Adrenal gland (tissue), 12 donors: ENCODE measurements around the gene DNAJC11. TPM values are rescaled to one million over a fixed set of nuclear protein-coding genes. Genes with fewer than 3 reads are reported as not detected.
"Not testable (repeated sequence)": the region's sequence is repeated elsewhere in the genome, so short reads cannot be mapped to it uniquely, and the experiment has no call there.

Experiments
- DNase-seq, 7 donors: peaks; one replicate each; pipeline ENCODE4 v3.0.0-alpha.2; 2019 to 2020
- H3K27ac ChIP-seq, 5 donors: fragments of 200-600 bp; sonication (generic) in 4 of 5; 1 replicate in 3 of 5; 2 replicates in 2 of 5; pipeline versions ENCODE4 v1.5.1 to v1.8.0; 2016 to 2020; ENCODE audit warnings: mild to moderate bottlenecking in 1 of 5
- H3K27me3 ChIP-seq: fragments of 200-600 bp; 2 replicates; pipeline ENCODE4 v1.8.0; 2021
- H3K36me3 ChIP-seq, 2 donors: fragments of 200-600 bp; replicated peaks in 1 of 2; 1 replicate in 1 of 2; 2 replicates in 1 of 2; pipeline versions ENCODE4 v1.5.1 to v1.8.0; 2018 to 2022
- H3K4me1 ChIP-seq, 2 donors: fragments of 200-600 bp; replicated peaks in 1 of 2; 1 replicate in 1 of 2; 2 replicates in 1 of 2; pipeline versions ENCODE4 v1.5.1 to v1.8.0; 2018 to 2021
- H3K4me3 ChIP-seq, 4 donors: fragments of 200-600 bp; sonication (generic) in 3 of 4; one replicate each; pipeline ENCODE4 v1.5.1; 2016 to 2018
- H3K9me3 ChIP-seq, 3 donors: fragments of 200-600 bp; sonication (generic) in 1 of 3; replicated peaks in 1 of 3; 1 replicate in 2 of 3; 2 replicates in 1 of 3; pipeline versions ENCODE4 v1.5.1 to v1.8.0; 2016 to 2021
- POLR2A ChIP-seq, 2 donors: fragments of 450-650 bp; IDR thresholded peaks; one replicate each; pipeline ENCODE4 v1.6.1; 2017; ENCODE audit warnings: antibody characterized with exemption in 2 of 2, mild to moderate bottlenecking in 2 of 2, moderate library complexity in 1 of 2
- WGBS, 4 donors: extraction: QIAGEN DNeasy Blood & Tissue Kit in 2 of 4; methylation state at CpG; one replicate each; pipeline versions ENCODE4 v1.1.5 to v1.1.7; 2013 to 2017; 5-methylcytosine and 5-hydroxymethylcytosine counted together
- intact Hi-C, 2 donors: fragments of 100-400 bp; cut with DNase I; formaldehyde crosslinking; loops; one replicate each; pipeline versions ENCODE4 v1.14.1 to v1.15.0; 2022 to 2023
- polyA plus RNA-seq, 3 donors: library from polyadenylated mRNA; stranded (reverse); fragments of 200-250 nt in 2 of 3; fragments of 350-450 nt in 1 of 3; fragmentation: Illumina TruSeq in 1 of 3; extraction: RNeasy Lipid Tissue Mini Kit (QIAGEN cat#74804) in 1 of 3; gene quantifications; one replicate each; pipeline ENCODE4 v1.2.3, GENCODE V29; 2013 to 2014
- total RNA-seq, 9 donors: library from RNA; depleted of rRNA in 4 of 9; stranded (reverse); fragments of >200 nt in 4 of 9; fragments of 120-200 nt in 1 of 9; fragmentation: NEBNext Ultra II Directional in 1 of 9; extraction: Animal tissue kit (Norgen Biotek cat#: 25700) in 1 of 9; gene quantifications; one replicate each; pipeline versions ENCODE4 v1.1.0 to v1.2.4, GENCODE V29; 2013 to 2023
- TF ChIP-seq, protein P1 (sequence below), 6 experiments: fragments of 450-650 bp in 4 of 6; fragments of 200-600 bp in 2 of 6; sonication (generic) in 1 of 6; IDR thresholded peaks; 1 replicate in 5 of 6; 2 replicates in 1 of 6; pipeline versions ENCODE4 v1.5.1 to v1.8.0; 2016 to 2021; ENCODE audit warnings: antibody characterized with exemption in 6 of 6, mild to moderate bottlenecking in 2 of 6, moderate library complexity in 1 of 6
- donor health status: healthy with polysubstance abuse.
- donor health status: Bipolar disorder and iron deficiency.
- donor health status: DM: yes; HTN: yes; CAD: no.
- donor health status: DM: no; HTN: no; CAD: no.
- donor health status: DM: no; HTN: no; CAD: no.
- donor health status: DM: yes; HTN: yes; CAD: no.

DNAJC11 gene
- total and polyA plus RNA-seq, 12 donors: 29.2 to 125 (median 61.9) TPM

DNA sequence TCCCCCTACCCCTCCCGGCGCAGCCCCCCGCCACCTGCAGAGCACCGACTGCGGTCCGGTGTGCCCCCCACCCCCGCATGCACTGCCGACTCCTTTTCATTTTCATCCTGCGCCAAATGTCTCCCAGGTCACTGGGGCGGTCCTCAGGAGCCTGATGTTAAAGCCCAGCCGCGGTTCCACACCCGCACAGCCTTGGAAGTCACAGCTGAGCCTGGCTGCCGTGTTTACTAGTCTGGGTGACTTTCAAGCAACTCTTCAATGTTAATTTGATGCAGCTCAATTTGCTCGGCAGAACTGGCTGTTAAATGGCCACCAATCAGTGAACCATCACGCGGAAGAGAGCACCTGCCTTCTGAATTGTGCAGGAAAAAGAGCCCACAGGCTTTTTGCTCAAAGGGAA, 49.7 kb downstream of the DNAJC11 start:
- Histone ChIP-seq H3K4me3 (no peak overlapping the region), H3K27ac (no peak overlapping the region), H3K36me3 (peaks cover 0 to 32% of the 10 kb centered on the region in 2 donors), H3K9me3 (no peaks in the 10 kb centered on the region), H3K4me1 (no peaks in the 10 kb centered on the region), H3K27me3 (no peaks in the 10 kb centered on the region)
- intact Hi-C loops: no loop called here
- no peak for TF ChIP-seq POLR2A (IDR thresholded peaks at IDR 0.05)
- TF ChIP-seq, protein P1, sequence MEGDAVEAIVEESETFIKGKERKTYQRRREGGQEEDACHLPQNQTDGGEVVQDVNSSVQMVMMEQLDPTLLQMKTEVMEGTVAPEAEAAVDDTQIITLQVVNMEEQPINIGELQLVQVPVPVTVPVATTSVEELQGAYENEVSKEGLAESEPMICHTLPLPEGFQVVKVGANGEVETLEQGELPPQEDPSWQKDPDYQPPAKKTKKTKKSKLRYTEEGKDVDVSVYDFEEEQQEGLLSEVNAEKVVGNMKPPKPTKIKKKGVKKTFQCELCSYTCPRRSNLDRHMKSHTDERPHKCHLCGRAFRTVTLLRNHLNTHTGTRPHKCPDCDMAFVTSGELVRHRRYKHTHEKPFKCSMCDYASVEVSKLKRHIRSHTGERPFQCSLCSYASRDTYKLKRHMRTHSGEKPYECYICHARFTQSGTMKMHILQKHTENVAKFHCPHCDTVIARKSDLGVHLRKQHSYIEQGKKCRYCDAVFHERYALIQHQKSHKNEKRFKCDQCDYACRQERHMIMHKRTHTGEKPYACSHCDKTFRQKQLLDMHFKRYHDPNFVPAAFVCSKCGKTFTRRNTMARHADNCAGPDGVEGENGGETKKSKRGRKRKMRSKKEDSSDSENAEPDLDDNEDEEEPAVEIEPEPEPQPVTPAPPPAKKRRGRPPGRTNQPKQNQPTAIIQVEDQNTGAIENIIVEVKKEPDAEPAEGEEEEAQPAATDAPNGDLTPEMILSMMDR (IDR thresholded peaks at IDR 0.05): no peak
- WGBS, 4 donors: 77 to 91% (median 85%) methylated on average over 14 to 17 of the region's 17 CpGs
- no peak for DNase-seq

DNA sequence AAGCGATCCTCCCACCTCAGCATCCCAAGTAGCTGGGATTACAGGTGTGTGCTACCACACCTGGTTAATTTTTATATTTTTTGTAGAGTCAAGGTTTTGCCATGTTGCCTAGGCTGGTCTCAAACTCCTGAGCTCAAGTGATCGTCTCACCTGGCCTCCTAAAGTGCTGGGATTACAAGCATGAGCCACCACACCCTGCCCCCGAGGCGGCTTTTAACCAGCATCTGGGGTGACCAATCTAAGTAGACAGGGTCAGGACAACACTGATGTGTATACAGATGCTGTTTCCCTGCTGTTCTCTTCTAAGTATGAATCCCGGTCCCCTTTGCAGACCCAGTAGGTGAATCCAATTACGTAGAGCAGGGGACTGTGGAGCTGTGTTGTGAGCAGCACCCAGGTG, 53.1 kb downstream of the DNAJC11 start:
- Histone ChIP-seq H3K4me1 (no peaks in the 10 kb centered on the region), H3K27ac (no peak overlapping the region), H3K4me3 (no peak overlapping the region), H3K27me3 (no peaks in the 10 kb centered on the region), H3K36me3 (peaks cover 0 to 53% of the 10 kb centered on the region in 2 donors), H3K9me3 (no peaks in the 10 kb centered on the region)
- intact Hi-C loops: loop anchor here (10.0 kb wide), 1 partner anchor 164 kb away; no protein-coding TSS in a partner anchor
- no peak for DNase-seq
- no peak for TF ChIP-seq POLR2A (IDR thresholded peaks at IDR 0.05)
- TF ChIP-seq, protein P1 (IDR thresholded peaks at IDR 0.05): no peak
- 82 to 94% (median 91%) methylated on average over 6 of the region's 6 CpGs for WGBS, 4 donors

DNA sequence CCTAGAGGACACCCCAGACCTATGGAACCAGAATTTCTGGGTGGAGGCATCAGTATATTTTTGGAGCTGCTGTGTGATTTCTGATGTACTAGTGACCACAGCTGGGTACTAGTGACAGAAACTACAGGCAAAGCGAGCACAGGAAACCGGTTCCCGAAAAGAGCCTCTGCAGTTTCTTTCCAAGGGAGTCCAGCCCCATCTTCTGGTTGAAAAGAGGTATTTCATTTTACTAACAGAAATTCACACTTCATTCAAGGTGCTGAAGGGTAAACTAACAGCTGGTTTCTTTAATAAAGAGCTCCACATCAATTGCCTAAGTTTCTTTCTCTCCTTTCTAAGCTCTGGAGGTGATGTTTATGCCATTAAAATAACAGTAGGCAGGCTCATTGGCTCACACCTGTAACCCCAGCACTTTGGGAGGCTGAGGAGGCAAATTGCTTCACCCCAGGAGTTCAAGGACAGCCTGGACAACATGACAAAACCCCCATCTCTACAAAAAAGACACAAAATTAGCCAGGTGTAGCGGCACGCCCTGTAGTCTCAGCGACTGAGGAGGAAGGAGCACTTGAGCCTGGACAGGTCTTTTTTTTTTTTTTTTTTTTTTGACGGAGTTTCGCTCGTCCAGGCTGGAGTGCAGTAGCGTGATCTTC, 55.0 kb downstream of the DNAJC11 start:
- H3K36me3 ChIP-seq: peaks cover 0 to 50% of the 10 kb centered on the region in 2 donors
- intact Hi-C loops: loop anchor here (10.0 kb wide), 1 partner anchor 162 kb away; no protein-coding TSS in a partner anchor

DNA sequence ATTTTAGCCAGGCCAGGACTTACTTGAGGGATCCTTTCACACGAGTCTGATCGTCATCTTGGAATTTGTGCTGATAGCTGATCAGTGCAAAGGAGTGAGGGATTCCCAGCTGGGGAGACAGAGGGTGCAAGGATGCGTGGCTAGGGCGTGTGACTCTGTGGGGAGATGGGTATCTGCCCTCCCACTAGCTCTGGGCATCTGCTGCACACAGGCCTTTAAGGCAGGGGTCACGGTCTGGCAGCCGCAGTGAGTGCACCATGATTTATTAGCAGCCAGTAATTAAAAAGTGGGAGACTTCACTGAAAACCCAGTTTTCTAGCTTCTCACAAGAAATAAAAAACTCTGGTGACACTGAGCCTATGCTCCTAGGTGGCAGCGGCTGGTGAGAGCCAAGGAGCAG, 56.6 kb downstream of the DNAJC11 start:
- DNase-seq: no peak
- intact Hi-C loops: loop anchor here (10.0 kb wide), 1 partner anchor 160 kb away; no protein-coding TSS in a partner anchor

More for the DNA sequence above, 55.0 kb downstream of the DNAJC11 start:
- WGBS, 4 donors: 53 to 62% (median 55%) methylated on average over 10 of the region's 10 CpGs
- DNase-seq: peak in 3 of 7 donors; percentile 38 to 50 (median 44)
- H3K9me3 ChIP-seq: no peaks in the 10 kb centered on the region
- no peak overlapping the region for H3K27ac ChIP-seq
- H3K27me3 ChIP-seq: no peaks in the 10 kb centered on the region
- H3K4me1 ChIP-seq: no peaks in the 10 kb centered on the region
- no peak for TF ChIP-seq POLR2A (IDR thresholded peaks at IDR 0.05)
- TF ChIP-seq, protein P1 (IDR thresholded peaks at IDR 0.05): peak; percentile 52 to 74 (median 67)
- H3K4me3 ChIP-seq: no peak overlapping the region

DNA sequence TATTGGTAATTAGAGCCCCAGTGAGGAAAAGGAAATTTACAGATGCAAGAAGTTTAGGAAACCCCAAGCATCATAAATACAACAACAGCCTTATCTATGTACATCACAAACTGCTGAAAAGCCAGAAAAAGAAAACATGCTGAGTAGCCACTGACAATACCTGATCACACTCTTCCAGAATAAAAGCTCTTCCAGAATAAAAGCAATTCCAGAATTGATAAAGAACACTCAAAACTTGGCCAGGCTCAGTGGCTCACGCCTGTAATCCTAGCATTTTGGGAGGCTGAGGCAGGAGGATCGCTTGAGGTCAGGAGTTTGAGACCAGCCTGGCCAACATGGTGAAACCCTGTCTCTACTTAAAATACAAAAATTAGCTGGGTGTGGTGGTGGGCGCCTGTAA, 60.7 kb downstream of the DNAJC11 start:
- DNase-seq, H3K27me3 ChIP-seq, H3K9me3 ChIP-seq, H3K4me3 ChIP-seq, H3K4me1 ChIP-seq, H3K27ac ChIP-seq: not testable (repeated sequence)
- 83 to 91% (median 87%) methylated on average over 3 of the region's 3 CpGs for WGBS, 4 donors
- intact Hi-C loops: loop anchor here (10.0 kb wide), 1 partner anchor 156 kb away; no protein-coding TSS in a partner anchor
- H3K36me3 ChIP-seq: peaks cover 0 to 87% of the 10 kb centered on the region in 2 donors

More for the DNA sequence above, 56.6 kb downstream of the DNAJC11 start:
- Histone ChIP-seq H3K9me3 (no peaks in the 10 kb centered on the region), H3K36me3 (peaks cover 0 to 47% of the 10 kb centered on the region in 2 donors), H3K27me3 (no peaks in the 10 kb centered on the region), H3K27ac (no peak overlapping the region), H3K4me1 (no peaks in the 10 kb centered on the region), H3K4me3 (no peak overlapping the region)
- TF ChIP-seq POLR2A (IDR thresholded peaks at IDR 0.05): no peak
- TF ChIP-seq, protein P1 (IDR thresholded peaks at IDR 0.05): no peak
- 89 to 93% (median 92%) methylated on average over 5 to 7 of the region's 7 CpGs for WGBS, 4 donors
